Limb (tissue), 2 donors: ENCODE results near the gene ERN1.

Experiments used
- DNase-seq, 2 donors: peaks; one replicate each; pipeline ENCODE4 v3.0.0-alpha.2; 2016; ENCODE audit errors: extremely low spot score in 2 of 2

The ERN1 gene

GRCh38 chr17:64061178-64061898, 68.6 kb downstream of the ERN1 start:
- no peak for DNase-seq

- no peak for DNase-seq
Observed at GRCh38 chr17:64060331-64060730, 69.6 kb downstream of the ERN1 start.

GRCh38 chr17:64059756-64060155, 70.2 kb downstream of the ERN1 start:
- DNase-seq = no peak

- DNase-seq = no peak
Observed at GRCh38 chr17:64058621-64059020, 71.3 kb downstream of the ERN1 start.

GRCh38 chr17:64057701-64058263, 72.2 kb downstream of the ERN1 start:
- no peak for DNase-seq

GRCh38 chr17:64056269-64057005, 73.5 kb downstream of the ERN1 start:
- DNase-seq = no peak

- DNase-seq = no peak
Observed at GRCh38 chr17:64055183-64056142, 74.5 kb downstream of the ERN1 start.

- DNase-seq = no peak
Observed at GRCh38 chr17:64054304-64054703, 75.6 kb downstream of the ERN1 start.

- no peak for DNase-seq
Observed at GRCh38 chr17:64053101-64053500, 76.8 kb downstream of the ERN1 start.

- DNase-seq = no peak
Observed at GRCh38 chr17:64051153-64051552, 78.8 kb downstream of the ERN1 start.

- DNase-seq = no peak
Observed at GRCh38 chr17:64048805-64049204, 81.1 kb downstream of the ERN1 start.

GRCh38 chr17:64045176-64045575, 84.8 kb downstream of the ERN1 start:
- DNase-seq = no peak

GRCh38 chr17:64042700-64043485, 87.1 kb downstream of the ERN1 start:
- DNase-seq = no peak

- DNase-seq = no peak
Observed at GRCh38 chr17:64041912-64042311, 88.0 kb downstream of the ERN1 start.

GRCh38 chr17:64040206-64040605, 89.7 kb downstream of the ERN1 start:
- DNase-seq = no peak

GRCh38 chr17:64039106-64039400, 90.9 kb downstream of the ERN1 start:
- no peak for DNase-seq

- no peak for DNase-seq
Observed at GRCh38 chr17:64038331-64039105, 91.4 kb downstream of the ERN1 start.

GRCh38 chr17:64037802-64038201, 92.1 kb downstream of the ERN1 start:
- DNase-seq = no peak

- DNase-seq = no peak
Observed at GRCh38 chr17:64037180-64037579, 92.8 kb downstream of the ERN1 start.
